Panc1 (cell line): Measurements from ENCODE around the gene AKT3. TPM values are rescaled to one million over a fixed set of nuclear protein-coding genes. Genes with fewer than 3 reads are reported as not detected.

ENCODE experiments used
- ATAC-seq: fragments of 200-7000 bp; cut with Tn5 transposase; 2 replicates; pipeline ENCODE4 v1.9.1; 2020; ENCODE audit warnings: mild to moderate bottlenecking, moderate library complexity
- BruUV-seq: library from RNA; stranded (reverse); fragments of 400-500 nt; replicated peaks from 2 replicates; lab custom pipeline; 2021; lab: Mats Ljungman, UMichigan
- CTCF ChIA-PET: fragments of 300-600 bp; sonication (Branson Sonifier 250); formaldehyde crosslinking; loops from one replicate; lab custom pipeline; 2022; ENCODE audit warnings: antibody characterized with exemption; lab: Charles Lee
- POLR2A ChIA-PET: fragments of 300-600 bp; sonication (Branson Sonifier 250); formaldehyde crosslinking; loops from one replicate; lab custom pipeline; 2022; ENCODE audit warnings: antibody characterized with exemption; lab: Charles Lee
- DNase-seq: peaks from one replicate; pipeline ENCODE4 v3.0.0-alpha.2; 2010; ENCODE audit warnings: low read depth, low spot score
- H3K27ac ChIP-seq: 2 replicates; pipeline ENCODE4 v1.5.1; 2011; ENCODE audit warnings: mild to moderate bottlenecking, low read length, inconsistent platforms
- H3K27me3 ChIP-seq: fragments of 200-500 bp; sonication (Bioruptor generic); 2 replicates; pipeline ENCODE4 v1.6.0; 2014; ENCODE audit warnings: low read length, inconsistent platforms; ENCODE audit not compliant: control insufficient read depth, insufficient read depth
- H3K36me3 ChIP-seq: fragments of 200-500 bp; sonication (Bioruptor generic); 2 replicates; pipeline ENCODE4 v1.5.1; 2014; ENCODE audit warnings: inconsistent platforms, mild to moderate bottlenecking, low read length, moderate library complexity; ENCODE audit not compliant: control insufficient read depth, insufficient read depth
- H3K4me1 ChIP-seq: 2 replicates; pipeline ENCODE4 v1.5.1; 2011; ENCODE audit warnings: inconsistent platforms, mild to moderate bottlenecking, low read length, moderate library complexity; ENCODE audit not compliant: control insufficient read depth, insufficient read depth
- H3K4me3 ChIP-seq, 2 experiments: 2 replicates each; pipeline ENCODE4 v1.5.1; 2011 to 2012; ENCODE audit warnings: low read depth in 2 of 2, low read length in 2 of 2, mild to moderate bottlenecking in 2 of 2, inconsistent platforms in 1 of 2, moderate library complexity in 1 of 2
- H3K9me3 ChIP-seq: fragments of 200-500 bp; sonication (Bioruptor generic); 2 replicates; pipeline ENCODE4 v1.5.1; 2014; ENCODE audit warnings: low read depth, mild to moderate bottlenecking, inconsistent platforms, low read length, moderate library complexity; ENCODE audit not compliant: control insufficient read depth, insufficient read depth
- CTCF ChIP-seq: fragments of 450-650 bp; IDR thresholded peaks from 2 replicates; pipeline ENCODE4 v1.5.1; 2017; ENCODE audit warnings: mild to moderate bottlenecking
- POLR2AphosphoS5 ChIP-seq: IDR thresholded peaks from 2 replicates; pipeline ENCODE4 v1.6.1; 2012; ENCODE audit warnings: mild to moderate bottlenecking, low read depth, low read length, moderate library complexity
- REST ChIP-seq, 2 experiments: IDR thresholded peaks; 2 replicates each; pipeline ENCODE4 v1.6.1; 2011 to 2012; ENCODE audit warnings: low read depth in 2 of 2, control low read depth in 1 of 2, low read length in 1 of 2, mild to moderate bottlenecking in 1 of 2, moderate library complexity in 1 of 2; ENCODE audit not compliant: insufficient read depth in 1 of 2
- SIN3A ChIP-seq: IDR thresholded peaks from 2 replicates; pipeline ENCODE4 v1.6.1; 2012; ENCODE audit warnings: low read depth, mild to moderate bottlenecking, low read length, moderate library complexity, borderline replicate concordance; ENCODE audit not compliant: insufficient read depth
- TCF7L2 ChIP-seq: IDR thresholded peaks from 2 replicates; pipeline ENCODE4 v1.6.1; 2011; ENCODE audit warnings: mild to moderate bottlenecking, low read depth, low read length, inconsistent platforms
- in situ Hi-C: cut with HindIII; loops from 2 replicates; pipeline ENCODE4 v1.10.0; 2016; ENCODE audit warnings: low sequenced_read_pairs, low pct_unique_long_range_greater_than_20kb
- intact Hi-C: fragments of 100-400 bp; cut with micrococcal nuclease; formaldehyde crosslinking; loops from one replicate; pipeline ENCODE4 v1.10.0; 2022; ENCODE audit not compliant: unreplicated experiment
- total RNA-seq: library from RNA; stranded (reverse); gene quantifications from one replicate; pipeline ENCODE4 v1.2.1, GENCODE V29; 2021; ENCODE audit not compliant: unreplicated experiment

Gene AKT3
- total RNA-seq, 1 experiment from 2014 or later: 11.0 TPM

- no peaks in the 10 kb centered on the region for H3K36me3 ChIP-seq
- ATAC-seq (no peak), DNase-seq (no peak)
- ChIA-PET POLR2A (no interaction called here), CTCF (no interaction called here)
- H3K27me3 ChIP-seq: no peaks in the 10 kb centered on the region; the same call in 1 of the 2 replicates
- no peak overlapping the region for H3K4me3 ChIP-seq
- H3K27ac ChIP-seq: no peak overlapping the region
- TF ChIP-seq TCF7L2: no peak
- TF ChIP-seq SIN3A: no peak
- TF ChIP-seq POLR2AphosphoS5: no peak
- TF ChIP-seq REST (IDR thresholded peaks at IDR 0.05; ENCODE audit: insufficient read depth in 1 of 2, low read depth in 2 of 2, low read length in 1 of 2): no peak
- in situ Hi-C loops: no loop called here
- no peaks in the 10 kb centered on the region for H3K4me1 ChIP-seq
- no peaks in the 10 kb centered on the region for H3K9me3 ChIP-seq
- BruUV-seq: no TSS peak
- intact Hi-C loops: no loop called here
Observed at GRCh38 chr1:243733670-243734307, 116.3 kb downstream of the AKT3 start.

GRCh38 chr1:243732637-243733036 lies 117.4 kb downstream of the AKT3 start:
- intact Hi-C loops: no loop called here
- Histone ChIP-seq H3K4me3 (no peak overlapping the region), H3K9me3 (no peaks in the 10 kb centered on the region), H3K4me1 (no peaks in the 10 kb centered on the region), H3K27me3 (no peaks in the 10 kb centered on the region; the same call in 1 of the 2 replicates), H3K27ac (no peak overlapping the region), H3K36me3 (no peaks in the 10 kb centered on the region)
- TF ChIP-seq SIN3A: no peak
- TF ChIP-seq TCF7L2: no peak
- TF ChIP-seq REST (IDR thresholded peaks at IDR 0.05; ENCODE audit: insufficient read depth in 1 of 2, low read depth in 2 of 2, low read length in 1 of 2): no peak
- TF ChIP-seq POLR2AphosphoS5: no peak
- no peak for TF ChIP-seq CTCF
- DNase-seq: no peak
- in situ Hi-C loops: no loop called here
- POLR2A ChIA-PET: no interaction called here
- CTCF ChIA-PET: no interaction called here
- BruUV-seq: no TSS peak
- no peak for ATAC-seq
